Neural crest cell (in vitro differentiated cells): Measurements from ENCODE around the gene ATXN7. TPM values are rescaled to one million over a fixed set of nuclear protein-coding genes. Genes with fewer than 3 reads are reported as not detected.
A peak's percentile ranks its signal among the peaks of the same experiment; 100 is the strongest.

Source experiments
- DNase-seq: peaks from one replicate; pipeline ENCODE4 v3.0.0; 2021; ENCODE audit warnings: low read depth, mixed read lengths, low spot score
- H3K27ac Mint-ChIP-seq: one replicate; pipeline ENCODE4 v1.8.0; 2021; ENCODE audit warnings: mild to moderate bottlenecking, mixed read lengths; ENCODE audit not compliant: unreplicated experiment
- H3K27me3 Mint-ChIP-seq: 2 replicates; pipeline ENCODE4 v1.8.0; 2021; ENCODE audit warnings: low read depth, mild to moderate bottlenecking, mixed read lengths
- H3K36me3 Mint-ChIP-seq: 2 replicates; pipeline ENCODE4 v1.8.0; 2021; ENCODE audit warnings: low read depth, mild to moderate bottlenecking, mixed read lengths
- H3K4me1 Mint-ChIP-seq: 2 replicates; pipeline ENCODE4 v1.8.0; 2021; ENCODE audit warnings: mixed read lengths
- H3K4me3 Mint-ChIP-seq: one replicate; pipeline ENCODE4 v1.8.0; 2021; ENCODE audit warnings: mild to moderate bottlenecking, mixed read lengths
- H3K9me3 Mint-ChIP-seq: 2 replicates; pipeline ENCODE4 v1.8.0; 2021; ENCODE audit warnings: mixed read lengths
- CTCF ChIP-seq: fragments of 200-600 bp; sonication (generic); conservative IDR thresholded peaks from 2 replicates; pipeline ENCODE4 v1.5.0; 2021; ENCODE audit warnings: antibody characterized with exemption, mild to moderate bottlenecking
- total RNA-seq: library from RNA; stranded (reverse); gene quantifications from 2 replicates; pipeline ENCODE4 v1.2.1, GENCODE V29; 2021

ATXN7 gene
- total RNA-seq, 1 donor from 2014 or later: 21.7 TPM

GRCh38 chr3:63908081-63908736 lies 44.5 kb downstream of the ATXN7 start:
- H3K27ac Mint-ChIP-seq: no peak overlapping the region
- H3K36me3 Mint-ChIP-seq: no peaks in the 10 kb centered on the region
- peak overlapping the region; percentile 1 for H3K4me3 Mint-ChIP-seq
- no peak for DNase-seq
- TF ChIP-seq CTCF: peak; percentile 32
- peaks cover 13% of the 10 kb centered on the region for H3K4me1 Mint-ChIP-seq
- H3K9me3 Mint-ChIP-seq: no peaks in the 10 kb centered on the region
- peaks cover 7% of the 10 kb centered on the region for H3K27me3 Mint-ChIP-seq

- no peak for TF ChIP-seq CTCF
- Mint-ChIP-seq H3K9me3 (no peaks in the 10 kb centered on the region), H3K27me3 (peaks cover 7% of the 10 kb centered on the region), H3K4me3 (no peak overlapping the region), H3K27ac (no peak overlapping the region), H3K4me1 (peaks cover 19% of the 10 kb centered on the region), H3K36me3 (no peaks in the 10 kb centered on the region)
- DNase-seq: no peak
Observed at GRCh38 chr3:63908776-63909175, 45.1 kb downstream of the ATXN7 start.

GRCh38 chr3:63909431-63909830 lies 45.8 kb downstream of the ATXN7 start:
- H3K27ac Mint-ChIP-seq: no peak overlapping the region
- DNase-seq: no peak
- no peak overlapping the region for H3K4me3 Mint-ChIP-seq
- peaks cover 7% of the 10 kb centered on the region for H3K27me3 Mint-ChIP-seq
- no peak for TF ChIP-seq CTCF
- peaks cover 26% of the 10 kb centered on the region for H3K4me1 Mint-ChIP-seq
- no peaks in the 10 kb centered on the region for H3K9me3 Mint-ChIP-seq
- H3K36me3 Mint-ChIP-seq: no peaks in the 10 kb centered on the region

GRCh38 chr3:63910001-63910400 lies 46.3 kb downstream of the ATXN7 start:
- TF ChIP-seq CTCF: no peak
- DNase-seq: no peak
- peaks cover 7% of the 10 kb centered on the region for H3K27me3 Mint-ChIP-seq
- no peak overlapping the region for H3K27ac Mint-ChIP-seq
- H3K4me1 Mint-ChIP-seq: peaks cover 27% of the 10 kb centered on the region
- H3K4me3 Mint-ChIP-seq: peak overlapping the region; percentile 77
- no peaks in the 10 kb centered on the region for H3K9me3 Mint-ChIP-seq
- H3K36me3 Mint-ChIP-seq: no peaks in the 10 kb centered on the region

- DNase-seq: no peak
- Mint-ChIP-seq H3K4me3 (peak overlapping the region; percentile 92), H3K36me3 (no peaks in the 10 kb centered on the region), H3K27ac (peak overlapping the region; percentile 52), H3K4me1 (peaks cover 27% of the 10 kb centered on the region), H3K27me3 (peaks cover 7% of the 10 kb centered on the region), H3K9me3 (no peaks in the 10 kb centered on the region)
- no peak for TF ChIP-seq CTCF
Observed at GRCh38 chr3:63910891-63911290, 47.2 kb downstream of the ATXN7 start.
